A549 (cell line): ENCODE results near the gene BICRA. TPM values are rescaled to one million over a fixed set of nuclear protein-coding genes. Genes with fewer than 3 reads are reported as not detected.
A peak's percentile ranks its signal among the peaks of the same experiment; 100 is the strongest.

ENCODE experiments used
- ATAC-seq, 2 experiments: fragments of 200-7000 bp in 1 of 2; fragments of >200 bp in 1 of 2; cut with Nextera tagmentation in 1 of 2; cut with Tn5 transposase in 1 of 2; 3 replicates each; pipeline versions ENCODE4 v1.8.0 to v1.9.1; 2018 to 2020; ENCODE audit warnings: mild to moderate bottlenecking in 1 of 2, moderate library complexity in 1 of 2
- CTCF ChIA-PET: fragments of 300-600 bp; sonication (Branson Sonifier 250); formaldehyde crosslinking; extraction: SDS; loops from one replicate; lab custom pipeline; 2021; ENCODE audit warnings: antibody characterized with exemption, inconsistent platforms; lab: Yijun Ruan, JAX
- POLR2A ChIA-PET: fragments of 350-600 bp; formaldehyde crosslinking; extraction: SDS; loops from one replicate; lab custom pipeline; 2021; ENCODE audit warnings: antibody characterized with exemption, inconsistent platforms; lab: Yijun Ruan, JAX
- DNase-seq, 2 experiments: peaks; one replicate each; pipeline versions ENCODE4 v3.0.0 to v3.0.0-alpha.2; 2011 to 2016; ENCODE audit warnings: low read depth in 1 of 2, low spot score in 1 of 2
- FAIRE-seq: peaks from 2 replicates; lab custom pipeline; 2011; peaks lifted over from hg19 to GRCh38; lab: Jason Lieb, UNC
- H3K27ac ChIP-seq, 2 experiments: fragments of >200 bp; sonication (Bioruptor Twin); formaldehyde crosslinking; 3 replicates each; pipeline ENCODE4 v1.5.1; 2016 to 2017
- H3K4me1 ChIP-seq: fragments of >200 bp; sonication (Bioruptor Twin); formaldehyde crosslinking; 3 replicates; pipeline ENCODE4 v1.6.1; 2016
- H3K4me2 ChIP-seq: fragments of >200 bp; sonication (Bioruptor Twin); formaldehyde crosslinking; 3 replicates; pipeline ENCODE4 v1.6.1; 2016
- H3K4me3 ChIP-seq: fragments of >200 bp; sonication (Bioruptor Twin); formaldehyde crosslinking; 3 replicates; pipeline ENCODE4 v1.5.1; 2016
- H3K9me3 ChIP-seq: fragments of >200 bp; sonication (Bioruptor Twin); formaldehyde crosslinking; 3 replicates; pipeline ENCODE4 v1.6.1; 2016
- ATOH8 ChIP-seq: fragments of 250-450 bp; sonication (Bioruptor Pico); IDR thresholded peaks from 2 replicates; pipeline ENCODE4 v1.5.0; 2020; ENCODE audit warnings: low read depth, mild to moderate bottlenecking, moderate library complexity
- BCL3 ChIP-seq: fragments of >200 bp; sonication (Bioruptor Twin); formaldehyde crosslinking; IDR thresholded peaks from 3 replicates; pipeline ENCODE4 v1.6.1; 2016
- CBX2 ChIP-seq: fragments of 200-600 bp; sonication (generic); IDR thresholded peaks from 2 replicates; pipeline ENCODE4 v1.6.1; 2016; ENCODE audit warnings: low read depth, mild to moderate bottlenecking, borderline replicate concordance
- CEBPB ChIP-seq, 2 experiments: fragments of >200 bp in 1 of 2; sonication (Bioruptor Twin) in 1 of 2; formaldehyde crosslinking in 1 of 2; IDR thresholded peaks; 2 replicates each; pipeline ENCODE4 v1.6.1; 2012 to 2016
- CHD4 ChIP-seq: fragments of 200-600 bp; sonication (generic); IDR thresholded peaks from 2 replicates; pipeline ENCODE4 v1.6.1; 2016; ENCODE audit warnings: antibody characterized with exemption, mild to moderate bottlenecking, borderline replicate concordance
- EHMT2 ChIP-seq: fragments of 200-600 bp; sonication (generic); IDR thresholded peaks from 2 replicates; pipeline ENCODE4 v1.6.1; 2016; ENCODE audit warnings: antibody characterized with exemption, low read depth, mild to moderate bottlenecking, moderate library complexity
- FOXS1 ChIP-seq: fragments of 250-450 bp; sonication (Bioruptor Pico); IDR thresholded peaks from 2 replicates; pipeline ENCODE4 v1.5.0; 2020; ENCODE audit warnings: mild to moderate bottlenecking, moderate library complexity
- JUNB ChIP-seq: fragments of >200 bp; sonication (Bioruptor Twin); formaldehyde crosslinking; IDR thresholded peaks from 2 replicates; pipeline ENCODE4 v1.6.1; 2016
- KDM1A ChIP-seq: fragments of 200-600 bp; sonication (generic); IDR thresholded peaks from 2 replicates; pipeline ENCODE4 v1.6.1; 2016; ENCODE audit warnings: low read depth, mild to moderate bottlenecking
- MYC ChIP-seq: IDR thresholded peaks from 2 replicates; pipeline ENCODE4 v1.6.1; 2012; ENCODE audit warnings: mild to moderate bottlenecking, inconsistent platforms, low read length, improper control_type of control experiment, borderline replicate concordance
- PBX3 ChIP-seq: IDR thresholded peaks from 2 replicates; pipeline ENCODE4 v1.6.1; 2012
- PHF8 ChIP-seq: fragments of 200-600 bp; sonication (generic); IDR thresholded peaks from 2 replicates; pipeline ENCODE4 v1.6.1; 2016; ENCODE audit warnings: low read depth, mild to moderate bottlenecking, antibody characterized with exemption, moderate library complexity, borderline replicate concordance
- POLR2A ChIP-seq: IDR thresholded peaks from 2 replicates; pipeline ENCODE4 v1.6.1; 2012; ENCODE audit warnings: mild to moderate bottlenecking, low read length
- RARB ChIP-seq: fragments of 250-450 bp; sonication (Bioruptor Pico); IDR thresholded peaks from 2 replicates; pipeline ENCODE4 v1.8.0; 2021; ENCODE audit warnings: mild to moderate bottlenecking, moderate library complexity
- WGBS: methylation state at CpG from one replicate; pipeline ENCODE4 v1.1.6; 2017; ENCODE audit errors: missing lambda C conversion rate; 5-methylcytosine and 5-hydroxymethylcytosine counted together
- polyA plus RNA-seq, 4 experiments: library from polyadenylated mRNA; depleted of rRNA in 3 of 4; stranded (reverse); fragments of >200 nt; fragmentation: RNase III in 1 of 4; extraction: RNeasy Plus Mini Kit Qiagen cat#74134 plus additional on column Dnase treatment in 1 of 4; gene quantifications; 2 replicates in 3 of 4; 3 replicates in 1 of 4; pipeline ENCODE4 v1.2.3, GENCODE V29; 2011 to 2017

BICRA gene
- polyA plus RNA-seq, 2 of the 4 experiments (the other 2 are of a cell fraction), result 0.83 to 12.4 TPM

GRCh38 chr19:47735131-47735530, 126.2 kb downstream of the BICRA start:
- H3K4me2 ChIP-seq, result no peak overlapping the region
- ChIA-PET CTCF (interaction anchor here (0.8 to 42.0 kb wide), 7 partner anchors 8 to 300 kb away, joined by 3 to 1389 read pairs (median 5); partner anchors contain the start of genes EHD2, KPTN and NOP53), POLR2A (interaction anchor here (0.8 to 0.9 kb wide), 2 partner anchors 11 to 16 kb away, joined by 3 read pairs; no protein-coding TSS in a partner anchor)
- DNase-seq (no peak), FAIRE-seq (no peak)
- H3K4me1 ChIP-seq, result peaks cover 7% of the 10 kb centered on the region
- no peak for TF ChIP-seq FOXS1 (CRISPR knock-in tag)
- TF ChIP-seq PHF8, result no peak
- TF ChIP-seq, all 56 proteins: peak for 0
- 83% methylated on average over 4 of the region's 4 CpGs for WGBS
- Histone ChIP-seq H3K9me3 (no peaks in the 10 kb centered on the region), H3K4me3 (no peak overlapping the region), H3K27ac (0 out of 6 replicates have a peak overlapping the region, but pooled peaks of 1 of the 2 experiments have one; percentile 5)
- ATAC-seq, result peak in 1 of 2 experiments; percentile 9; a peak in 1 of 6 replicates

- peaks cover 23% of the 10 kb centered on the region for H3K4me1 ChIP-seq
- ChIA-PET CTCF (interaction anchor here (0.7 to 42.0 kb wide), 9 partner anchors 11 to 531 kb away, joined by 3 to 1389 read pairs (median 5); partner anchors contain the start of genes EHD2 and NAPA), POLR2A (interaction anchor here (1.2 to 1.4 kb wide), 2 partner anchors 12 to 28 kb away, joined by 3 to 4 read pairs; partner anchors contain the start of gene EHD2)
- ATAC-seq (no peak), DNase-seq (no peak), FAIRE-seq (no peak)
- no peak for TF ChIP-seq CEBPB (IDR thresholded peaks at IDR 0.05)
- TF ChIP-seq JUNB, result no peak
- no peak for TF ChIP-seq PBX3
- TF ChIP-seq KDM1A, result no peak
- no peak for TF ChIP-seq POLR2A
- TF ChIP-seq MYC, result no peak
- no peak for TF ChIP-seq ATOH8 (CRISPR knock-in tag)
- TF ChIP-seq CBX2, result no peak
- no peak for TF ChIP-seq RARB (CRISPR knock-in tag)
- TF ChIP-seq BCL3, result no peak
- no peak overlapping the region for H3K4me3 ChIP-seq
- H3K4me2 ChIP-seq, result no peak overlapping the region
- 0 out of 6 replicates have a peak overlapping the region, but pooled peaks of 1 of the 2 experiments have one; percentile 3 for H3K27ac ChIP-seq
- H3K9me3 ChIP-seq, result no peaks in the 10 kb centered on the region
- 94% methylated on average over 45 of the region's 48 CpGs for WGBS
Observed at GRCh38 chr19:47740866-47741519, 132.1 kb downstream of the BICRA start.

- peak overlapping the region; percentile 95 to 96; a peak in 5 of 6 replicates for H3K27ac ChIP-seq
- FAIRE-seq (no peak), ATAC-seq (no peak), DNase-seq (no peak)
- no peak overlapping the region for H3K4me3 ChIP-seq
- peak; percentile 24; the same call in 1 of the 2 replicates for TF ChIP-seq CHD4
- TF ChIP-seq EHMT2, result no peak
- CTCF ChIA-PET, result interaction anchor here (1.2 to 42.0 kb wide), 6 partner anchors 12 to 305 kb away, joined by 3 to 1389 read pairs (median 14); partner anchors contain the start of genes EHD2 and NAPA
- H3K4me2 ChIP-seq, result no peak overlapping the region
- no peaks in the 10 kb centered on the region for H3K9me3 ChIP-seq
- POLR2A ChIA-PET, result interaction anchor here (1.2 kb wide), 1 partner anchor 29 kb away, joined by 4 read pairs; the partner anchor contains the start of gene EHD2
- peaks cover 28% of the 10 kb centered on the region for H3K4me1 ChIP-seq
- 93% methylated on average over 15 of the region's 15 CpGs for WGBS
Observed at GRCh38 chr19:47741544-47742140, 132.7 kb downstream of the BICRA start.
